Activated CD8-positive, alpha-beta memory T cell treated with anti-CD3 and anti-CD28 coated beads, Interleukin-2, amount 50 U/mL, for 1 hour (primary cell): ENCODE results near the gene DHX29.

Source experiments
- DNase-seq: peaks from one replicate; pipeline ENCODE4 v3.0.0-alpha.2; 2020; ENCODE audit errors: extremely low read depth

DHX29 gene

DNA sequence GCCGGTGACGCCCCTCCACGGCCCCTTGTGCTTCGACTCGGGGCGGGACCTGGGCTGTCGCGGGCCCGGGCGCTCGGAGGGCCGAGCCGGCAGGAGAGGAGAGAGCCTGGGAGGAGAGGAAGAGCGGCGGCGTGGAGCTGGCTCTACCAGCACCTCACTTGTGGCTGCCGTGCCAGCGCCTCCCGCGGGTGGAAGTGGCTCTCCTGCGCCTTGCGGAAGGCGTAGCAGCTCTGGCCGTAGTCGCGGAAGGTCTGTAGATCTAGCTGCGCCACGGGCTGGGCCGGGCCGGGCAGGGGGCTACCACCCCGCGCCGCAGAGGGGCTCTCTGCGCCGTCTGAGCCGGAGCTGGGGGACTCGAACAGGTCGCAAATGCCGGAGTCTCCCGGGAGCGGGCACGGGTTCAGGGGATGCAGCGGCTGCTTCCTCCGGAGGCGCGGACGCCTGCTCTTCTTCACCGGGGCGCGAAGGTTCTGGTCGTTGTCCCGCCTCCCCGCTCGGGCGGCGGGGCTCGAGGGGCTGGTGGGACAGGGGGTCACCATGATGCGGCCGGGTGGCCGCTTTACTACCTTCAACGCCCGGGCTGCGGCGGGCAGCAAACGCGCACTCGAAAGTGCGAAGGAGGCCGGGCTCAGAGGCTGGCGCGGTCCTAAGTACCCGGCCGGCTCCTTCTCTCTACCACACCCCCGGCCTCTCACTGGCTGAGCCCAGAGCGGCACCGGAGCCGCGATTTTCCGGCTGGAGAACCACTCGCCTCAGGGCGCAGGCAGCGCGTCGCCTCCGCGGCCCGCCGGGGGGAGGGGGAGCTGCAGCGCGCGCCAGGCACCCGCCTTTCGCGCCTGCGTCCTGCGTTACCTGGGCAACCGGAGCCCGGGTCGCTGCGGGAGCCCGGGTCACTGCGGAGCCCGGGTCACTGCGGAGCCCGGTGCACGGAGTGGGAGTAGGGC is 74.2 kb downstream of the DHX29 start, which contains the start of gene CCNO:
CCNO (minus strand) TSS at position 624 of the 944 bp plus-strand sequence; CDS start at position 539, 85 bp downstream.
- DNase-seq, result no peak

- DNase-seq, result no peak
These were observed 75.1 kb downstream of the DHX29 start for GRCh38 chr5:55232271-55232984.

GRCh38 chr5:55231919-55232270 is 75.6 kb downstream of the DHX29 start:
- no peak for DNase-seq

- DNase-seq, result no peak
These were observed 76.2 kb downstream of the DHX29 start for GRCh38 chr5:55231029-55231918.

- no peak for DNase-seq
These were observed 77.3 kb downstream of the DHX29 start for GRCh38 chr5:55230086-55230629.

DNA sequence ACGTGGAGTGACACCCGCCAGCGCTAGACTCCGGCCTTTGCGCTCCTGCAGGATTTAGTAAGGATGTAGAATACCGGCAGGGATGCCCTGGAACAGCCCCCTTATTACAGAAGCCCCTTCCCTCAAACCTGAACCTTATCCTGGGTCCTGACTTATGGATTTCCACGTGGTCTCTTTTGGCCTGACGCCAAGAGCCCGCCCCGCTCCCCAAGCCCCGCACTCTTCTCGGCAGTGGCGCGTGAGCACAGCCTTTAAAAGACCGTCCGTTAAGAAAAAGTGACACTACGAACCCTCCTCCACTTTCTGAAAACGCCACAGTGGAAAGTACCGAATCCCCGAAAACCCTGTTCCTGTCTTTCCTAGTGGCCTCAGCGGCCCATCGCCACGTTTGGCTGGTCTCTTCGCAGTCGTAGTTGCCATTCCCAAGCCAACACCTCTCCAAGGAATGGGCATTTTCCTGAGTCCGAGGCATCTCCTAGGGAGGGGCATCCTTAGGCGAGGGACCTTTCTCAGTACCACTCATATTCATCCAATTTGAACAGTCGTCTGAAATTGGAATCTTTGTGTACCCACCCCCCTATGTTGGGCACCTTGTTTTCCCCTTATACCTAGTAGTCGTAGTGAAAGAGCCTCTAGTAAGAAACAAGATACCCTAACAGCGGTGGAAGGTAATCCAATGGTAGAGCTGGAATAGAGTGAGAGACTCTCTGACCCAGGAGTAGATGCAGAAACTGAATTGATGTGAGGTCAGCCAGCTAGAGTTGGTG is 79.6 kb downstream of the DHX29 start:
- no peak for DNase-seq

- DNase-seq, result no peak
These were observed 80.4 kb downstream of the DHX29 start, which contains the start of gene MCIDAS for GRCh38 chr5:55226934-55227663. MCIDAS (minus strand) TSS chr5:55227315; CDS start chr5:55227138, 177 bp downstream.

GRCh38 chr5:55226027-55226933 is 81.2 kb downstream of the DHX29 start:
- DNase-seq, result no peak

GRCh38 chr5:55225346-55225745 is 82.1 kb downstream of the DHX29 start:
- DNase-seq, result no peak

DNA sequence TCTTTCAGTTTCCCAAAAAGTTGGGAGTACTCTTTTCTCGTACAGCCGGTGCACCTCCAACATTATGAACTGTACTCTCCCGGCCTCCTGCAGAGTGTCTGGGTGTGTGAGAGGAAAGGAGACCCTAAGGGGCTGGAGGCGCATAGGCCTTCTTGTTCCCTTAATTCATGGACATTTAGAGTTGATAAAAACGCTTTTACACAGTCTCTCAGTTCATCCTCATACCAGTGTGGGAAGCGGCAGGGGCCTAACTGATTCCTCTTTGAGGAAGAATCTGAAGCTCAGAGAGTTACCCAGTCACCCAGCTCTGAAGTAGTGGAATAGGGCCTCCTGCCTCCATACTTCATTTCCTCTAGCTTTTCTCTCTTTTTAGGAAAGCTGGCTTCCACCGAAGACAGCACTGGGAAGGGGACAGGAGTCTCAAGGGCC is 83.7 kb downstream of the DHX29 start:
- no peak for DNase-seq

GRCh38 chr5:55222985-55223811 is 84.3 kb downstream of the DHX29 start:
- no peak for DNase-seq

GRCh38 chr5:55222092-55222984 is 85.2 kb downstream of the DHX29 start:
- DNase-seq, result no peak

DNA sequence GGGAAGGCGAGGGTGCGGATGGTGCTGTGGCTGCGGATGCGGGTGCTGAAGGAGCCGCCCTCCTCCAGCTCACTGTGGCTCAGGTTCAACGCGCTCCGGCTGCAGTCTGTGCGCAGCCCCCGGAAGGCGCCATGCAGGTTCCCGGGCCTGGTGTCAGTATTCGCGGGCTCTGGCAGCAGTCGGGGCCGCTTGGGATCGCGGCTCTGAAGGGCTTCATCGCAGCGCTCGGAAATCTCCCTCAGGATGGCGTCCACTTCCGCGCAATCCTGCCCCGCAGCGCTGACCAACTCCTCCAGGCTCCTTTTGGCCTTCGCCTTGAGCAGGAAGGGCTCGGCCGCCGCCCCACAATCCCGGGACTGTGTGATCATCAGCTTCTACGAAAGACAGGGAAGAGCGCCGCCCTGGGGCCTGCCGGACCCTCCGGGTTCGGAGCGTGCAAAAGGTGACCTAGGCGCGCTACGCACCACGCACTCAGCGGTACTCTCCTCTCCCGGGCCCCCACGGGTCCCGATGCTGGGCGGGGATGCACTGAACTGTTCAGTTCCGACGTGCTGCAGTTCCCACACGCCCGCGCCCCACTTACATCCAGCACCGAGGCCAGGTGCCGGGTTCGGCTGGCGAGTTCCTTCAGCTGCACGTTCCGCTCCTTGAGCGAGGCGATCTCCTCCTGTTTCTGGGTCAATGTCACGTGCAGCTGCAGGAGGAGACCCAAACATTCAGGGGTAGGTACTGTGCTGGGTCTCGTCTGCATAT is 86.9 kb downstream of the DHX29 start:
- DNase-seq, result no peak

- DNase-seq, result no peak
These were observed 87.7 kb downstream of the DHX29 start for GRCh38 chr5:55219770-55220169.

DNA sequence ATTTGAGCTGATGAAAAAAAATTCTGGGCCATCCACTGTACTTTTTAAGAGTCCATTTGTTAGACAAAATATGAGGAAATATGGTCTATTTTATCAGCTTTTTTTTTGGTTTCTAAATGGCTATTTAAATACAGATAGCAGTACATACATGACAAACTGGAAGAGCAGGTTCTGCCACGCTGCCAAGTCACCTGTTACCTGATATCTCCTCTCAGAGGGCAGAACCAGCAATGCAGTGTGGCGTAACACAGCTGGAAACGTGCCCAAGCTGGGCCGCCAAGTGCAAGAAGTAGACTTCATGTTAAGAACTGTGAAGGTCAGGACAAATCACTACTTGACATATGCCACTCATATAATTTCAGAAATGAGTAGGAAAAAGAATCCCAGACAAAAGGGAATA is 88.5 kb downstream of the DHX29 start:
- DNase-seq, result no peak

- DNase-seq, result no peak
These were observed 96.2 kb downstream of the DHX29 start for GRCh38 chr5:55211184-55211874.
